ENCODE data around the gene ANXA2.

Gene ANXA2

DNA sequence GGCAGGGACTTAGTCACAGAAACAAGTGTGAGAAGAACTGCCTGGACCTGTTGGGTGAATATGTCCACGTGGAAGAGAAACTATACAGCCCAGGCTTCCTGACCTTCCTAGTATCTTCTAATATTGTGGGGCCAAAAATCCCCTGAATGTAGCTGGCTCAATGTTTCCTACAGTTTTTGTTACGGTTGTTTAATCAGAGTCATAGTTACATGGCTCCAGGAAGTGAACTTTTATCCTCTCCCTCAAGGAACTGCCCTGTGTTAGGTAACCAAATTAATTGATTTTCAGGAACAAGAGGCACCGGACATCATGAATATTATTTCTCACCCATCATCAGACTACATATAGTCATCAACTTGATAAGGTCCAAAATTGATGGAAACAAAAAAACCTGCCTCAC lies 59.0 kb downstream of the ANXA2 start:
- no peak for DNase-seq

DNA sequence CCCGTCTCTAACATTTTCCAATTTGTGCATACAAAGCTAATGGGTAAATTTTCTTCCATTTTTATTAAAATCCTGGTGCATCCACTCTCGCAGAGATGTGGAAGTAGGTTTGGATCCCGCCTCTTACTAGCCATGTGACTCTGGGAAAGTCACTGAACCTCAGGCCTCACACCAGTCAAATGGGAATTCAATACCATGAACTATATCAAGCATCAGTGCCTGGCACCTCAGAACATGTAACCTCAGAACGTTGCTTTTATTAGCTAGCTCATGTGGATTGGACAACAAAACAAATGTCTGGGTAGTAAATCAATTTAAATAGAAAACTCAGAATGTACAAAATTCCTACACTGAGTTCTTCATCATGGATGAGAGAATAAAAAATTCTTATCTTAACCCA lies 60.7 kb downstream of the ANXA2 start:
- no peak for DNase-seq

DNA sequence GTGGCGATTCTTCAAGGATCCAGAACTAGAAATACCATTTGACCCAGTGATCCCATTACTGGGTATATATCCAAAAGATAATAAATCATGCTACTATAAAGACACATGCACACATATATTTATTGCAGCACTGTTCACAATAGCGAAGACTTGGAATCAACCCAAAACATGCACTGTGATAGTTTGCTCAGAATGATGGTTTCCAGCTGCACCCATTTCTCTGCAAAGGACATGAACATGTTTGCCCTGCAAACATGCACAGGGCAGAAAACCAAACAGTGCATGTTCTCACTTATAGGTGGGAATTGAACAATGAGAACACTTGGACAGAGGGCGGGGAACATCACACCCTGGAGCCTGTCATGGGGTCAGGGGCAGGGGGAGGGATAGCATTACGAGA lies 62.5 kb downstream of the ANXA2 start:
- DNase-seq = peak; percentile 49

DNA sequence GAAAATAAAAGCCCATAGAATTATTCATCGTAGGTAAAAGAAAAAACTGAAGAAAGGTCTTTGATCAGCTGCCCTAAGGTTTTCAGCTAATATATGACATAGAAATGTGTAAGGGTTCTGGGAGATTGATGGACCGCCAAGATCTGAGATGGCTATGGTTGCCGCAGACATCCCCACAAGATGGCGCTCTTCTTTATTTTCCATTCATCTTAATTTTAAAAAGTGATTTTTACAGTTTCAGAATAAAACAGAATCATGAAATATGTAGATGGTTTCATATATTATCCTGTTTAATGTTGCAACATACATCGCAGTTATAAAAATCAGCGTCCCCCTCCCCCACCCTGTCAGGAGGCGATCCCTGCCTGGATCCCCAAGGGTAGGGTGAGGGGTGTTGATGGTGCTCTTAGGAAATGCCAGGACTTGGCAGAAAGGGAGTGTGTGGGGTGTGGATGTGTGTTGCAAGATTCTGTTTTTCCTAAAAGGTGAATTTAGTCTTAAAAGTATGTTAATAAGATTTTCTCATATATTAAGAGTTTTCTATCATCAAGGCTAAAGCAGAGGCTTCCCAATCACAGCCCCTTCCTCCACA lies 68.8 kb downstream of the ANXA2 start:
- DNase-seq = no peak

DNA sequence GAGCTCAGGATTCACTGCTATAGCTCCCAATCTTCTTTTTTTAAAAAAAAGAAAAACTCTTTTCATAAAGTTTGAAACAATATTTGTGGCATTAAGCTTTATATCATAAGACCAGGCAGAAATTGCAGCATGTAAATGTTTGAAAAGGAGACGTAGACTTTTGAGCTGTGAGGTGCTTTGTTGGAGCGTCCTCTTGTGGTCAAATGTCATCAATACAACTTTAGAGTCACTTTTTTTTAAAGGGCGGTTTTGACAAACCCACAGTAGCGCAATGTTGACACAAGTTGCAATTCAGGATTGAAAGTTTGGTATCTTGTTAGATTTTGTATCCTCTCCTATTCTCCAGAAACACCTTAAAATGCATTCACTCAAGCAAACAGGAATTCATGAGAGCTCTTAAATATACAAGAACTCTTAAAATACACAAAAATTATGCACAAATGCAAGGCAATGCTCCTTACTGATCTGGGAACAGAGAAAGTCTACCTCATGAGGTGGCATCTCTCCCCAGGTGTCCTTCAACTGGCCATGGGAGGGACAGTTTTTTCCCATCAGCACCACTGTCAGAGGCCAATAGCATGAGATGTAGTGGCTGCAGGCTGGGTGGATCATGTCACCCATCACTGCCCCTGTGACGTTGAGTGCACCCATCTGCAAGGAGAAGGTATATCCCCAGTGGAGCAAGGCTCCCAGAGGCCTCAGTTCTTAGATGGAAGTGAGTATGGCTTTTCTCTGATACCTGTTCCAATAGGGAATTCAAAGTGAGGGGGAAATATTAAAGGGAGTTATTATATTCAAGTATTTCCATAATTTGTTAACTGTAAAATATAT lies 70.7 kb downstream of the ANXA2 start:
- DNase-seq = peak; percentile 30

DNA sequence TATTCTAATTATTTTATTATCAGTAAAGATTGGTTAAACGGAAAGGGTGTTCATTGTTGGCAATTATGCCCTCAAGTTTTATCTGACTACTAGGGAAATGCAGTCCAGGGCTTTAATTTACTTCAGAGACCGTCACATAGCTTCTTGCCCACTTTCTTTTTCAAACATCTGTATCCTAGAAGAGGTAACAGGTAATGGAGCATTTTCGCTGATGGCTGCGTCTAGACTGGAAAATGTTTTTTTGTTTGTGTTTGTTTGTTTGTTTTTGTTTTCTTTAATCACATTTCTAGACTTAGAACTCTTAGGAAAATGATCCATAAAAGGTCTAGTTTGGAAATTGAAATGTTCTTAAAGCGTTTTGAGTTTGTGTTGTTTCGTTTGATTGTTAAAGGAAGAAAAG lies 71.4 kb downstream of the ANXA2 start:
- no peak for DNase-seq

DNA sequence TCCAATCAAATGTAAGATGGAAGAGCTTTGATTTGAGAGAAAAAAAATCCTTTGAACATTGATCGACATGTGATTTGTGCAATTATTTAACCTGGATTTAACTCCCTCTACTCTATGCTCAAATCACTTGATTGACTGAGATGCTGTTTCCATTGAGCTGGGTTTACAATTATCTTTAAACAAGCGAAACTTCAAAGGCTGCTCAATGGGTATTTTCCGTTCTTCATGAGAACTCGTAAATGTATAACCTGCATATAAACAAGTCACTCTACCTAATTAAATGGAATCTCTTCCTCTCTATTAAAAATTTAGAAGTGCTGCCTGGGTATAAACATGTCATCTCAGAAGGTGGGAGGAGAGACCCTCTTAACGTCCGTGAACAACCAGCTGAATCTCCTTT lies 71.9 kb downstream of the ANXA2 start:
- DNase-seq = peak; percentile 20

DNA sequence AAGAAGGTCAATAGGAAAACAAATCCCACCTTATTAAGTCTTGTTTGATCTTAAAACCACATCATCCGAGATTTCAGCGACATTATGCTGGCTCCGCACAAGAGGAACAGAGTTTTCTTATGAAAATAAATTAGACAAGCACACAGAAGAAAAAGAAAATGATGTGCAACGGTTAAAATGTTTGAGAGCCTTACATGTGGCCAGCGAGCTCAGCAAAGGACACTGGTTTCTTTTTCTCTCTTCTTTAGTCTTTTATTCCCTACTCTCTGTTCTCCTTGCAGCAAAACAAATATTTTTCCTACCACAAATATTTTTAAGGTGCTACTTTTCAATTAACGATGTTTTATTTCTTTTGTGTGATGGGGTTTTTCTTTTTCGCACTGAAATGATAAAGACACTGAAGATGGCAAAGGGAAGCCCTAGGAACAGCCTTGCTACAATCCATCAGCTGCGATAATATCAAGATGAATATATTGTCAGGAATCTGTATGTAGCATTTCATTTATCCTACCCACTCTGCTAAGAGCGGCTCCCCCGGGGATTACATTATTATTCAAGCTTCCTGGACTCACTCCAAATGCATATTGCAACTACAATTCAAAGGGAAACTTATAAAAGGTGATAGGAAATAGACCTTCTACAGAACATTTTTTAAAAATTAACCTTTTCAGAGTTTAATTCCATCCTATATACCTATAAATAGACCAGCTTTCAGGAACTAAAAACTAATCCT lies 72.9 kb downstream of the ANXA2 start:
- no peak for DNase-seq

DNA sequence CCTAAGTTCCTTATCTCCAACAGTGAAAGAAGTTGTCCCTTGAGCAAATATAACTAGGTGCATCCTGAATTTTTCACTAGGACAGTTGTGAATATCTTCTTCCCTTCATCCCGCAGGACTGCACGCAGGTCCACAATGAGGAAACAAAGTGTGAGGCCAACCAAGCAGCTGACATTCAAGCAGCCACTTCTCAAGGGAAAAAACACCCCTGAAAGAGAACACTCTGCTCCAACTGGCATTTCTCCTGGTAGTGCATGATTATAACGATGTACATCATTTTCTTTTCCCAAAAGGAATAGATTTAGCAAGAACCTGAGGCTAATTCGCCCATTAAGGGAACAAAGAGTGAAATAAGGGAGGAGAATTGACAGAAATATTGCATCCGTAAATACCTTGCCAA lies 74.5 kb downstream of the ANXA2 start:
- no peak for DNase-seq

DNA sequence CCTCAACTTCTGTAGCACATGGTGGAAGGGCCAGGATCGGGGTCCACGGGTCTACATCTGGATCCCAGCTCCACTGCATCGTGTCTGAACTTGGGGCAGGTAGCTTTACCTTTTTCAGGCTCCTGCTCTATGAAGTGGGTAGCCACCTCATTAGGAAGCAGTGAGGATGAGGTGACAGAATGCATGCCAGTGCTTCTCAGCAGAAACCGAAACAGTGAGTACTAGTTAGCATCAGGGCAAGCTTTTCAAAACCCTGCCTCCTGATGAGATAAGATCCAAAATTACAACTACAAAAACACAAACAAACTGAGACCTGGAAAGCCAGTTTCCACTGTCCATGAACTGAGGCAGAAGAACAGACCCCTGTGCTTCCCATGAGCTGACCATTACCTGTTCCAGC lies 77.4 kb downstream of the ANXA2 start:
- no peak for DNase-seq

DNA sequence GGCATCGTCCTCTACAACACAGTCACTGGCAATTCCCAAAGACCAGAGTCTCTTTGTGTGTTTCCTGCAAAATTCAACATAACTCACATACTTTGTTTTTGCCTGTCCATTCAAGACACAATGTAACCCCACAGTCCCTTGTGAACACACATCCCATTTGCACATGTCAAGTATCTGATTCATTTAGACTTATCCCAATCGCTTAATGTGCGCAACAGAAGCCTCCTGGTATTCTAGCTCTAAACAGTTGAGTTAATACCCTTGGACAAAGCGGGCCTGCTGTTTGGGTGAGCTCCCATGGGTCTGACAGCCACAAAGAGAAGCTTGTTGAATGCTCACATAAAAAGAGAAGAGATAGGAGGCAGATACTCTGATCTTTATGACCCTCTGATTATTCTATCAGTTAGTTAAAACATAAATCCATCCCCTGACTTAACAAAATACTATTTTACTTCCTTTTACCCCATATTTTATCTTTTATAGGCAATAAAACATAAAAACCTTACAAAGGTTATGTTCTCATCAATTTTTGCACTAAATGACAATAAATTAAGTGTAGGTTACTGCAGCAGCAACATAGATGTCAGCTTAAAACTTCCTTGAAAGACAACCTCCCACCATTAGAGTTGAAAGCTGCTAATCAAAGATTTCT lies 79.4 kb downstream of the ANXA2 start:
- DNase-seq = no peak

DNA sequence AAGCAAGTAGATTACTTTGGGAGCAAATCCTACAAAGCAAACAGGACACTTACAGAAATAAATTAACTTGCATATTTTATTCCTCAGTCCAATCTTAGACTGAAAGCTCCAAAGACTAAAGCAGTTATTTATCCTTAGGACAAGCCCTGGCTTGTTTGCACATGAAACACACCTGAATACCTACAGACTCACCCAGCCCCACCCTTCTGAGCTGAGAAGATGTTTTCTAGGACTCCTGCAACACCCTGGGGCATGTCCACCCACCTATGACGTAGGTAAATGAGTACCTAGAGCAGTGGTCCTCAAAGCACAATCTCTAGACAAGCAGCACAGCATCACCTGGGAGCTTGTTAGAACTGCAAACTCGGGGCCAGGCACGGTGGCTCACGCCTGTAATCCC lies 80.8 kb downstream of the ANXA2 start:
- no peak for DNase-seq

DNA sequence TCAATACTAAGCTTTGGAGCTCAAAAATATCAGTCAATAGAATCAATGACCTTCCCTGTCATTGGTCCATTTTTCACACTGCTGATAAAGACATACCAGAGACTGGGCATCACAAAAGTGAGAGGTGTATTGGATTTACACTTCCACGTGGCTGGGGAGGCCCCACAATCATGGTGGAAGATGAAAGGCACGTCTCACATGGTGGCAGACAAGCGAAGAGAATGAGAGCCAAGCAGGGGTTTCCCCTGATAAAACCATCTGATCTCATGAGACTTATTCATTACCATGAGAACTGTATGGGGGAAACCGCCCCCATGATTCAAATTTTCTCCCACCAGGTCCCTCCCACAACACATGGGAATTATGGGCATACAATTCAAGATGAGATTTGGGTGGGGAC lies 81.9 kb downstream of the ANXA2 start:
- no peak for DNase-seq

DNA sequence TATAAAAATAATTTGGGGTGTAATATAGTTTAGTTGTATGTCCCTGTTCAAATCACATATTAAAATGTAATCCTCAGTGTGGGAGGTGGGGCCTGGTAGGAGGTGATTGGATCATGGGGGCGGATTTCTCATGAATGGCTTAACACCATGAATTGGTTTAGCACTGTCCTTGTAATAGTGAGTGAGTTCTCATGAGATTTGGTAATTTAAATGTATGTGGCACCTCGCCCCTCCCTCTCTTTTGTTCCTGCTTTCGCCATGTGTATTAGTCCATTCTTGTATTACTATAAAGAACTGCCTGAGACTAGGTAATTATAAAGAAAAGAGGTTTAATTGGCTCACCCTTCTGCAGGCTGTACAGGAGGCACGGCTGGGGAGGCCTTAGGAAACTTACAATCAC lies 83.9 kb downstream of the ANXA2 start:
- DNase-seq = no peak

DNA sequence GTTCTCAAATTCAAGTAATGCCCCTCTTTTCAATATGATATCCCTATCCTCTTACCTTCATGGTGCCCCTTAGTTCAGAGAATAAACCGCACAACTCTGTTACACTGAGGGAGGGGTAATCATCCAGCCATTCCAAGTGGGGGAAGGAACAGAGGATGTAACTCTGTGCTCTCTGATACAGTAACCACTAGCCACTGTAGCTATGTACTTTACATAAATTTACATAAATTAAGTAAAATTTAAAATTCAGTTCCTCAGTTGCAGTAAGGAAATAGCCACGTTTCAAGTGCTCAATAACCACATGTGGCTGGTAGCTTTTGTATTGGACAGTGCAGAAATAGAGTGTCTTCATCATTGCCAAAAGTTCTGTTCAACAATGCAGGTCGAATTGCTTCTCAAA lies 90.8 kb downstream of the ANXA2 start:
- no peak for DNase-seq

DNA sequence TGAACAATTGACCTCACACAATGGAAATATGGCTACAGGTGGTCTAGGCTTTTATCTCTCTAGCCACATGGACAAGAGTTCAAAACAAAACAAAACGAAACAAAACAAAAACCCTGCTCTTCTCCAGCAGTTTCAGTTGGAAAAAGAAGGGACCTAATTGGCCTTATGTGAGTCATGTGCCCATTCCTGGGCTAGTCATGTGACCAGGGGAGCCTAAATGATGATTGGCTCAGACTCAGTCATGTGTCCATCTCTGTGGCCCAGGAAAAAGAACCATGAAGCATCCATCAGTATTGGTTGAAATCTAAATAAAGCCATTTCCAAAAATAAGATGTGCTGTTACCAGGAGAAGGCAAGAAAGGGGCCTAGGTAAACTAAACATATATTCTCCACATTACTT lies 96.8 kb downstream of the ANXA2 start:
- peak; percentile 46 for DNase-seq

DNA sequence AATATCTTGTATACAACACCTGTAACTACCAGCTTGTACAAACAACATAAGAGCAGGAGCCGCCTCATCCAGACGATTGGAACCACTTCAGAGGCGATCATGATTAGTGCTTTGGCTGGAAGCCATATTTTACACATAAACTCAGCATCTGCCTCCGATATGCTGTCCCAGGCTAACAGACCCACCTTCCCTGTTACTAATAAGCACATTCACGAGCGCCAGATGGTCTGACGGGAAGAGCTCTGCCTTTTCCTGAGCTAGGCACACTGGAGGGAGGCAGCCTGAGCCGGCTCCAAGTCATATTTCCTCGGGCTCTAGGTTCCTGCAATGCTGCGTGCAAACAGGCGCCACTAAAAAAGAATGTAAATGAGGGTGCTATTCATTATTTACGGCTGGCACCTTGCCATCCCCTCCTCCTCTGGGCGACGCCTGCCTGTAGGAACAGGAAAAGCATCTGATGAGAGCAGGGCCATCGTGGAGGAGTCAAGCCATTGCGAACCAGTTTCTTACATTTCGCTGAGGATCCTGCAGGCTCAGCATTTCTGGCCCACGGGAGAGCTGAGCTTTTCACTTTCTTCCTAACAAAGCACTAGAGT lies 98.2 kb downstream of the ANXA2 start:
- peak; percentile 95 for DNase-seq

Measured in NCI-H748 treated with DMSO at 0.1 percent for 48 hours (cell line).